NCI-H446 treated with DMSO at 0.1 percent for 48 hours (cell line): Measurements from ENCODE around the gene PRG3.
A peak's percentile ranks its signal among the peaks of the same experiment; 100 is the strongest.
"Not testable (repeated sequence)": the region's sequence is repeated elsewhere in the genome, so short reads cannot be mapped to it uniquely, and the experiment has no call there.

Experiments
- DNase-seq: peaks from one replicate; lab custom pipeline; 2025; lab: John Stamatoyannopoulos, UW

The PRG3 gene

DNA sequence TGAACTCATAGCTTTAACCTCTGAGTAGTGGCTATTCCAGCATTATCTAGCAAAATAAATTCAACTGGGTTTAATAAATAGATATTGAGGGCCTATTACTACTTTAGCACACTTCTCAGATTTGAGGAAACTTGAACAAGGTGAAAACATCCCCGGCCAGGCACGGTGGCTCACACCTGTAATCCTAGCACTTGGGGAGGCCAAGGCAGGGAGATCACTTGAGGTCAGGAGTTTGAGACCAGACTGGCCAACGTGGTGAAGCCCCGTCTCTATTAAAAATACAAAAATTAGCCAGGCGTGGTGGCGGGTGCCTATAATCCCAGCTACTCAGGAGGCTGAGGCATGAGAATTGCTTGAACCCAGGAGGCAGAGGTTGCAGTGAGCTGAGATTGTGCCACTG, 44.1 kb downstream of the PRG3 start:
- not testable (repeated sequence) for DNase-seq

GRCh38 chr11:57336111-57336666, 44.8 kb downstream of the PRG3 start:
- no peak for DNase-seq

GRCh38 chr11:57335343-57336110, 45.4 kb downstream of the PRG3 start, which contains the start of gene SSRP1:
SSRP1 (minus strand) TSS chr11:57335892; CDS start chr11:57335121, 771 bp downstream.
- DNase-seq = peak; percentile 82

DNA sequence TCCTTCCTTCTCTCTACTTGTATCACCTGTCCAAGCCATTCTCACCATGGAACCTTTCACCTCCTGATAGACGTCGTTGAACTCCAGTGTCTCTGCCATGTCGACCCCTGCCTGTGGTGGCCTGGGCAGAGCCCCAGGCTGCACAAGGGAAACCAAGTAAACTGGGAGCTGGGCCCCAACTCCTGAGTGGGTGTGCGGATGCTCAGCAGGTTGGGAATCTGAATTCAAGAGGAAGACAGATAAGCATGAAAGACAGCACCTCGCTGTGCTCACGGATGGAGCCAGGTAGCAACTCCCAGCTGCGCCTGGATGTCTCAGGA, 46.0 kb downstream of the PRG3 start:
- DNase-seq = no peak

GRCh38 chr11:57332694-57333440, 48.1 kb downstream of the PRG3 start:
- DNase-seq = no peak

- DNase-seq = no peak
Measured at GRCh38 chr11:57331720-57332119, 49.2 kb downstream of the PRG3 start.

DNA sequence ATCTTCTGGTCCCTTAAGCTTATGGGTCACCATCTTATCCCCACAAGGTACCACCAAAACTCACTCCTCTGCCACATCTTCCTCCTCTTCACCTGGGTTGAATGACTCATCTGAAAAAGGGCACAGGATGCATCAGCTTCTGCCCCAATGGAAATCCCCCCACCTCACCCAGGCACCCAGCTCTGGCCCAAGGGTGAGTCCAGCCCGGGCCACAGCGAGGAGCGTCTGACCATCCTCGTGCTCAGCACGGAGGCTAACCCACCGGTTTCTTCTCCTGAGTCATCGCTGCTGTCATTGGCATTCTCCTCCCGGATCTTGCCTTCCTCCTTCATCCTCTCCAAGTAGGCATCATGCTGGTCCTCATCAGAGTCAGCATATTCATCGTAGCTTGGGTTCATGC, 50.9 kb downstream of the PRG3 start:
- no peak for DNase-seq

DNA sequence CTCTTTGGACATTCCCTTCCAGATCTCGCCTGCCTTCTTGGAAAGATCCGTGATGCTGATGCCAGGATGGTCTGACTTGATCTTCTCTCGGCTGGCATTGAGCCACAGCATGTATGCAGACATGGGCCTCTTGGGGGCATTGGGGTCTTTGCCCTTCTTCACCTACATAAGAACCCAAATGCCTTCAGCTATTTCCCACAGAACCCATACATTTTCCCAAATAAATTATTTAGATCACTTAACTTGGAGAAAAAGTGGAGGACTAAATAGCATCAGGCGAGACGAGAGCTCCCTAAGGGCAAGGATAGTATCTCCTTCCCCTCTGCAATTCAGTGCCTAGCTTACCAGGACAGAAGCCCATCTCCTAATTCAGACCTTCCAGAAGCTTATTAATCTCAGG, 53.2 kb downstream of the PRG3 start:
- DNase-seq = no peak
